Endodermal cell (in vitro differentiated cells): ENCODE data around the gene HOXB4. TPM values are rescaled to one million over a fixed set of nuclear protein-coding genes. Genes with fewer than 3 reads are reported as not detected.
A peak's percentile ranks its signal among the peaks of the same experiment; 100 is the strongest.

Source experiments
- DNase-seq: peaks from one replicate; pipeline ENCODE4 v3.0.0-alpha.2; 2017
- H3K27ac ChIP-seq: 2 replicates; pipeline ENCODE4 v1.5.1; 2013; ENCODE audit warnings: mild to moderate bottlenecking, low read depth, low read length, moderate library complexity
- H3K27me3 ChIP-seq: 2 replicates; pipeline ENCODE4 v1.6.1; 2013; ENCODE audit warnings: mild to moderate bottlenecking, low read length, moderate library complexity; ENCODE audit not compliant: insufficient read depth, control insufficient read depth, poor library complexity, severe bottlenecking
- H3K36me3 ChIP-seq: 2 replicates; pipeline ENCODE4 v1.7.0; 2013; ENCODE audit warnings: mild to moderate bottlenecking, low read length, moderate library complexity; ENCODE audit not compliant: control insufficient read depth, insufficient read depth
- H3K4me1 ChIP-seq: one replicate; pipeline ENCODE4 v1.7.0; 2013; ENCODE audit warnings: low read length; ENCODE audit not compliant: control insufficient read depth, insufficient read depth
- H3K4me3 ChIP-seq: 2 replicates; pipeline ENCODE4 v1.5.1; 2013; ENCODE audit warnings: mild to moderate bottlenecking, low read length, moderate library complexity
- H3K9ac ChIP-seq: 2 replicates; pipeline ENCODE4 v1.6.1; 2013; ENCODE audit warnings: mild to moderate bottlenecking, low read length, moderate library complexity; ENCODE audit not compliant: poor library complexity, severe bottlenecking; ENCODE audit errors: extremely low read depth
- H3K9me3 ChIP-seq: 2 replicates; pipeline ENCODE4 v1.6.1; 2013; ENCODE audit warnings: mild to moderate bottlenecking, low read length, moderate library complexity; ENCODE audit not compliant: control insufficient read depth
- H3K27ac Mint-ChIP-seq: 2 replicates; pipeline ENCODE4 v1.8.0; 2020; ENCODE audit warnings: mixed read lengths
- H3K27me3 Mint-ChIP-seq: 2 replicates; pipeline ENCODE4 v1.8.0; 2021; ENCODE audit warnings: mild to moderate bottlenecking, mixed read lengths; ENCODE audit not compliant: insufficient read depth
- H3K36me3 Mint-ChIP-seq: 2 replicates; pipeline ENCODE4 v1.8.0; 2020; ENCODE audit warnings: low read depth, mixed read lengths
- H3K4me1 Mint-ChIP-seq: 2 replicates; pipeline ENCODE4 v1.8.0; 2020; ENCODE audit warnings: mixed read lengths
- H3K4me3 Mint-ChIP-seq: 2 replicates; pipeline ENCODE4 v1.8.0; 2020; ENCODE audit warnings: mild to moderate bottlenecking, moderate library complexity, mixed read lengths
- H3K9me3 Mint-ChIP-seq: 2 replicates; pipeline ENCODE4 v1.8.0; 2020; ENCODE audit warnings: mild to moderate bottlenecking, mixed read lengths
- CTCF ChIP-seq: fragments of 200-600 bp; sonication (generic); conservative IDR thresholded peaks from 2 replicates; pipeline ENCODE4 v1.5.0; 2021; ENCODE audit warnings: antibody characterized with exemption, mild to moderate bottlenecking
- WGBS, 2 experiments: methylation state at CpG; one replicate each; pipeline versions ENCODE4 v1.1.5 to v1.1.7; 2013; ENCODE audit warnings: missing lambda C conversion rate in 2 of 2, mixed read lengths in 1 of 2; ENCODE audit not compliant: insufficient coverage in 1 of 2, insufficient read length in 1 of 2; 5-methylcytosine and 5-hydroxymethylcytosine counted together
- total RNA-seq, 2 donors: library from RNA; stranded (reverse); fragmentation: NEBNext Ultra II Directional in 1 of 2; extraction: Animal tissue kit (Norgen Biotek cat#: 25700) in 1 of 2; gene quantifications; 2 replicates in 1 of 2; 3 replicates in 1 of 2; pipeline ENCODE4 v1.2.1, GENCODE V29; 2021

The HOXB4 gene
- total RNA-seq, 2 donors from 2014 or later: not detected

- Histone ChIP-seq H3K9ac (peak overlapping the region; percentile 8), H3K4me3 (peak overlapping the region; percentile 73), H3K9me3 (no peaks in the 10 kb centered on the region), H3K27ac (peak overlapping the region; percentile 67), H3K27me3 (peaks cover 99% of the 10 kb centered on the region), H3K4me1 (peaks cover 8% of the 10 kb centered on the region), H3K36me3 (no peaks in the 10 kb centered on the region)
- 2 to 3% methylated on average over 40 to 43 of the region's 44 CpGs for WGBS, 2 experiments
- Mint-ChIP-seq H3K4me1 (peaks cover 10% of the 10 kb centered on the region), H3K36me3 (no peaks in the 10 kb centered on the region), H3K27me3 (peaks cover 99% of the 10 kb centered on the region), H3K27ac (no peak overlapping the region), H3K9me3 (no peaks in the 10 kb centered on the region), H3K4me3 (peak overlapping the region; percentile 42)
- DNase-seq: peak; percentile 85
- TF ChIP-seq CTCF: no peak
Observed at GRCh38 chr17:48554412-48555257, 23.5 kb downstream of the HOXB4 start.

GRCh38 chr17:48553826-48554225 lies 24.3 kb downstream of the HOXB4 start:
- Histone ChIP-seq H3K4me3 (peak overlapping the region; percentile 73), H3K9me3 (no peaks in the 10 kb centered on the region), H3K27me3 (peaks cover 99% of the 10 kb centered on the region), H3K9ac (no peak overlapping the region), H3K36me3 (no peaks in the 10 kb centered on the region), H3K4me1 (peaks cover 10% of the 10 kb centered on the region), H3K27ac (peak overlapping the region; percentile 42)
- H3K27me3 Mint-ChIP-seq: peaks cover 99% of the 10 kb centered on the region
- no peak for TF ChIP-seq CTCF
- peaks cover 12% of the 10 kb centered on the region for H3K4me1 Mint-ChIP-seq
- no peak for DNase-seq
- H3K36me3 Mint-ChIP-seq: no peaks in the 10 kb centered on the region
- no peaks in the 10 kb centered on the region for H3K9me3 Mint-ChIP-seq
- no peak overlapping the region for H3K4me3 Mint-ChIP-seq
- no peak overlapping the region for H3K27ac Mint-ChIP-seq
- 25 to 29% methylated on average over 1 of the region's 1 CpG for WGBS, 2 experiments

DNA sequence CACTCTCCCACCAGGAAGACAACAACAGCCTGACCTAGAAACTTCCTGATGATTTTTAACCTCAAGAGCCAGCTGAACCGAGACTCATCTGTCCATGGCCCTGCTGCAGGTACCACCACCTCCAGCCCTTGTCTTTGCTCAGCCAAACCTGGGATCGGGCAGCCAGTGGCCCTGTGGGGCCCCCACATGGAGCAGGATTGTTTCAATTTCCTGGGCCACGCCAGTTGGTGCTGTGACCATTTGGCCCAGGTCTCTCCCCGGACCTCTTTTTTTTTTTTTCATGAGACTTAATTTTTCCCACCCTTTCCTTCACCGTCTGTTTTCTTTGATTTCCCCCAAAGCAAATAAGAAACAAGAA lies 25.0 kb downstream of the HOXB4 start:
- Histone ChIP-seq H3K9me3 (no peaks in the 10 kb centered on the region), H3K9ac (no peak overlapping the region), H3K4me3 (no peak overlapping the region), H3K36me3 (no peaks in the 10 kb centered on the region), H3K27me3 (peaks cover 99% of the 10 kb centered on the region), H3K4me1 (peaks cover 14% of the 10 kb centered on the region), H3K27ac (peak overlapping the region; percentile 52)
- 11 to 29% methylated on average over 3 to 5 of the region's 5 CpGs for WGBS, 2 experiments
- H3K36me3 Mint-ChIP-seq: no peaks in the 10 kb centered on the region
- TF ChIP-seq CTCF: no peak
- no peak overlapping the region for H3K4me3 Mint-ChIP-seq
- peaks cover 16% of the 10 kb centered on the region for H3K4me1 Mint-ChIP-seq
- H3K9me3 Mint-ChIP-seq: no peaks in the 10 kb centered on the region
- H3K27ac Mint-ChIP-seq: no peak overlapping the region
- no peak for DNase-seq
- H3K27me3 Mint-ChIP-seq: peaks cover 99% of the 10 kb centered on the region
